ENCODE measurements around the gene SERTAD1. TPM values are rescaled to one million over a fixed set of nuclear protein-coding genes. Genes with fewer than 3 reads are reported as not detected.

Gene SERTAD1
- total and polyA plus RNA-seq, 8 donors: 2.6 to 11.9 (median 4.7) TPM

DNA sequence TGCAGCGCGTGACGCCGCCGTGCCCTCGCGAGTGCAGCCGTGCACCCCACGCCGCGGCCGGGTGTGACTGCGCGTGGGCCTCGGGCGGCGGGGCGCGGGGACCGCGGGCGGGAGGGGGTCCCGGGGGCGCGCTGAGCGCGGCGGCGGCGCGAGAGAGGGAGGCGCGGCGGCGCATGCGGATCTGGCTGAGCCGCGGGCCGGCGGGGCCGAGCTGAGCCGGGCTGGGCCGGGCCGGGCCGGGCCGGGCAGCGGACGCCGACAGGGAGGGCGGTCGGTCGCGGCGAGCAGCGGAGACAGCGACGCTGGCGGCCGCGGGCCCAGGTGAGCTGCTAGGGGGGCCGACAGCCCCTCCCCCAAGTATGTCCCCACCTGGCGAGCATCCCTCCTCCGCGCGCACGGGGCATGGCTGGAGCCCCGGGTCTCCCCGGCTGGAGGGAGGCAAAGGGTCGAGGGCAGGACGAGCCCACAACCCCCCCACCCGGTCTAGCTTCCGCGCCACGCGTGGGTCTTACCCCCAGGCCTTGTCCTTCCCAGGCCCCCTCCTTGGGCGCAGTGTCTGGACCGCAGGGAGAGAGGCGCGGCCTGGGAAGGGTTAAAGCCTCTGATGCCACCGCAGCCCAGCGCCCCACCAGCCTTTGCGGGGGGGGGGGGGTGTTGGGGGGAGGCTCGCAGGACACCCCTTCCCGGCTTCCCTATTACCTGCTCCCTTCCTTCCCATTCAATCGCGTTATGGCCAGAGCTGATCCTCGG is 41.4 kb upstream of the SERTAD1 start, which contains the start of gene SPTBN4:
SPTBN4 (plus strand) TSS at position 17 of the 750 bp plus-strand sequence. CDS start 5,621 bp downstream, outside the sequence.
- H3K27me3 ChIP-seq: no peaks in the 10 kb centered on the region
- 7 to 15% methylated on average over 22 to 85 of the region's 87 CpGs for WGBS, 2 donors
- H3K27ac ChIP-seq: peak within 1 kb of the TSS; percentile 7 to 89 (median 60)
- peak in 5 of 6 donors; percentile 34 to 82 (median 65) for DNase-seq
- FAIRE-seq: no peak
- H3K4me3 ChIP-seq: peak within 1 kb of the TSS; percentile 18 to 69 (median 35)
- intact Hi-C loops (cut with DNase I): no loop called here
- TF ChIP-seq, protein P1, sequence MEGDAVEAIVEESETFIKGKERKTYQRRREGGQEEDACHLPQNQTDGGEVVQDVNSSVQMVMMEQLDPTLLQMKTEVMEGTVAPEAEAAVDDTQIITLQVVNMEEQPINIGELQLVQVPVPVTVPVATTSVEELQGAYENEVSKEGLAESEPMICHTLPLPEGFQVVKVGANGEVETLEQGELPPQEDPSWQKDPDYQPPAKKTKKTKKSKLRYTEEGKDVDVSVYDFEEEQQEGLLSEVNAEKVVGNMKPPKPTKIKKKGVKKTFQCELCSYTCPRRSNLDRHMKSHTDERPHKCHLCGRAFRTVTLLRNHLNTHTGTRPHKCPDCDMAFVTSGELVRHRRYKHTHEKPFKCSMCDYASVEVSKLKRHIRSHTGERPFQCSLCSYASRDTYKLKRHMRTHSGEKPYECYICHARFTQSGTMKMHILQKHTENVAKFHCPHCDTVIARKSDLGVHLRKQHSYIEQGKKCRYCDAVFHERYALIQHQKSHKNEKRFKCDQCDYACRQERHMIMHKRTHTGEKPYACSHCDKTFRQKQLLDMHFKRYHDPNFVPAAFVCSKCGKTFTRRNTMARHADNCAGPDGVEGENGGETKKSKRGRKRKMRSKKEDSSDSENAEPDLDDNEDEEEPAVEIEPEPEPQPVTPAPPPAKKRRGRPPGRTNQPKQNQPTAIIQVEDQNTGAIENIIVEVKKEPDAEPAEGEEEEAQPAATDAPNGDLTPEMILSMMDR (IDR thresholded peaks at IDR 0.05): no peak
- H3K36me3 ChIP-seq: no peaks in the 10 kb centered on the region
- H3K4me1 ChIP-seq: peaks cover 3 to 19% (median 4%) of the 10 kb centered on the region in 3 donors
- no peaks in the 10 kb centered on the region for H3K9me3 ChIP-seq
- ATAC-seq: no peak

- peaks cover 3 to 19% (median 4%) of the 10 kb centered on the region in 3 donors for H3K4me1 ChIP-seq
- H3K27me3 ChIP-seq: no peaks in the 10 kb centered on the region
- H3K27ac ChIP-seq: peak overlapping the region; percentile 7 to 89 (median 60)
- no peaks in the 10 kb centered on the region for H3K36me3 ChIP-seq
- TF ChIP-seq, protein P1 (IDR thresholded peaks at IDR 0.05): no peak
- peak overlapping the region; percentile 18 to 69 (median 35) for H3K4me3 ChIP-seq
- WGBS, 2 donors: 4 to 6% methylated on average over 48 of the region's 48 CpGs
- intact Hi-C loops (cut with DNase I): no loop called here
- peak; percentile 35 to 74 (median 58) for DNase-seq
- no peaks in the 10 kb centered on the region for H3K9me3 ChIP-seq
- FAIRE-seq: no peak
- peak; percentile 1 to 7 (median 4) for ATAC-seq
These were observed 40.6 kb upstream of the SERTAD1 start for GRCh38 chr19:40466219-40466984.

- H3K4me3 ChIP-seq: peak within 1 kb of the TSS; percentile 50 to 77 (median 62)
- TF ChIP-seq, protein P1 (IDR thresholded peaks at IDR 0.05): no peak
- peak; percentile 99 to 100 (median 100) for DNase-seq
- FAIRE-seq: peak; percentile 89
- ATAC-seq: peak; percentile 91 to 93 (median 92)
- 0% methylated on average over 46 to 54 of the region's 54 CpGs for WGBS, 2 donors
- intact Hi-C loops (cut with DNase I): no loop called here
- peak within 1 kb of the TSS; percentile 57 to 91 (median 88) for H3K27ac ChIP-seq
- no peaks in the 10 kb centered on the region for H3K27me3 ChIP-seq
- H3K36me3 ChIP-seq: no peaks in the 10 kb centered on the region
- peaks cover 3 to 19% (median 4%) of the 10 kb centered on the region in 3 donors for H3K4me1 ChIP-seq
- H3K9me3 ChIP-seq: no peaks in the 10 kb centered on the region
These were observed 39.9 kb upstream of the SERTAD1 start, which contains the start of gene BLVRB for GRCh38 chr19:40465557-40466218. BLVRB (minus strand) TSS chr19:40465745; CDS start chr19:40465688, 57 bp downstream.

DNA sequence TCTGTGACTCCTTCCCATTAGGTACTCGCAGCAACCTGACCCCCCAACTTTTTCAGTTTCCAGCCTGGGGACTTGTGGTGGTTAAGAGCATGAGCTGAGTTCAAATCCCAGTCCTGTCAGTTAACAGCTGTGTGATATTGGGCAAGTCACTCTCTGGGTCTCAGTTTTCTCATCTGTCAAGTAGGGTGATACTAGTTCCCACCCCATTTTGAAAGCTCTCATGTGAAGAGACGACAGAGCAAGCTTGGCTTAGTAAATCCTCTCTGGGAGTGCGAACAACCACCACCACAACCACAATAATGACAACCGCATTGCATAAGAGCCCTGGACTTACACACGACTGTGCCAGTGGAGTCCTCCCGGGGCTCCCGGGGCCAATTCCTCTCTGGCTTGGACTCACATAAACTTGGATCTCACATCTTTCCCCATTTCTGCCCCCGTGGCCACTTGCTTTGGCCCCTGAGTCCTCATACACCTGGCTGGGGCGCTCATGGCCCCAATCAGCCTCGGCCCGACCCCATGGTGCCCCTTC is 39.3 kb upstream of the SERTAD1 start:
- H3K4me3 ChIP-seq: peak overlapping the region; percentile 50 to 77 (median 62)
- 9 to 12% methylated on average over 11 of the region's 11 CpGs for WGBS, 2 donors
- ATAC-seq (peak; percentile 16 to 34 (median 26)), DNase-seq (no peak), FAIRE-seq (no peak)
- no peaks in the 10 kb centered on the region for H3K36me3 ChIP-seq
- no peaks in the 10 kb centered on the region for H3K9me3 ChIP-seq
- H3K27me3 ChIP-seq: no peaks in the 10 kb centered on the region
- H3K4me1 ChIP-seq: peaks cover 3 to 19% (median 4%) of the 10 kb centered on the region in 3 donors
- H3K27ac ChIP-seq: peak overlapping the region; percentile 57 to 91 (median 88)
- TF ChIP-seq, protein P1 (IDR thresholded peaks at IDR 0.05): no peak
- intact Hi-C loops (cut with DNase I): no loop called here

All from pancreas (tissue), 10 donors.